NCI-H446 treated with DMSO at 0.1 percent for 48 hours (cell line): ENCODE results near the gene KDM2B.

ENCODE experiments used
- DNase-seq: peaks from one replicate; lab custom pipeline; 2025; lab: John Stamatoyannopoulos, UW

The KDM2B gene

GRCh38 chr12:121430833-121431415 lies 149.9 kb downstream of the KDM2B start:
- DNase-seq, result no peak

GRCh38 chr12:121428883-121429282 lies 151.9 kb downstream of the KDM2B start:
- no peak for DNase-seq

- DNase-seq, result no peak
Observed at GRCh38 chr12:121427556-121428050, 153.2 kb downstream of the KDM2B start.

GRCh38 chr12:121424624-121424975 lies 156.2 kb downstream of the KDM2B start:
- no peak for DNase-seq

GRCh38 chr12:121423682-121424623 lies 156.9 kb downstream of the KDM2B start:
- DNase-seq, result no peak

GRCh38 chr12:121423253-121423652 lies 157.6 kb downstream of the KDM2B start:
- no peak for DNase-seq

- DNase-seq, result no peak
Observed at GRCh38 chr12:121420109-121420508, 160.7 kb downstream of the KDM2B start.

GRCh38 chr12:121417847-121418246 lies 163.0 kb downstream of the KDM2B start:
- no peak for DNase-seq

- DNase-seq, result no peak
Observed at GRCh38 chr12:121413917-121414316, 166.9 kb downstream of the KDM2B start.

GRCh38 chr12:121405211-121405610 lies 175.6 kb downstream of the KDM2B start:
- no peak for DNase-seq

GRCh38 chr12:121404734-121405133 lies 176.1 kb downstream of the KDM2B start:
- DNase-seq, result no peak

GRCh38 chr12:121403721-121404120 lies 177.1 kb downstream of the KDM2B start:
- no peak for DNase-seq

GRCh38 chr12:121400332-121401139 lies 180.3 kb downstream of the KDM2B start:
- DNase-seq, result no peak

- DNase-seq, result peak; percentile 94
Observed at GRCh38 chr12:121399391-121400331, 181.2 kb downstream of the KDM2B start, which contains the start of gene RNF34. TSS of gene RNF34 (plus strand) at chr12:121400118. CDS start at chr12:121400213, 95 bp downstream.

- no peak for DNase-seq
Observed at GRCh38 chr12:121398355-121398754, 182.5 kb downstream of the KDM2B start.

GRCh38 chr12:121397521-121397920 lies 183.3 kb downstream of the KDM2B start:
- no peak for DNase-seq

- DNase-seq, result no peak
Observed at GRCh38 chr12:121392325-121392716, 188.5 kb downstream of the KDM2B start.

- DNase-seq, result no peak
Observed at GRCh38 chr12:121391619-121392324, 189.1 kb downstream of the KDM2B start.

- DNase-seq, result no peak
Observed at GRCh38 chr12:121390856-121391255, 190.0 kb downstream of the KDM2B start.

- DNase-seq, result no peak
Observed at GRCh38 chr12:121388421-121388981, 192.3 kb downstream of the KDM2B start.
